ENCODE data around the gene MFSD1.
A peak's percentile ranks its signal among the peaks of the same experiment; 100 is the strongest.

MFSD1 gene, protein sequence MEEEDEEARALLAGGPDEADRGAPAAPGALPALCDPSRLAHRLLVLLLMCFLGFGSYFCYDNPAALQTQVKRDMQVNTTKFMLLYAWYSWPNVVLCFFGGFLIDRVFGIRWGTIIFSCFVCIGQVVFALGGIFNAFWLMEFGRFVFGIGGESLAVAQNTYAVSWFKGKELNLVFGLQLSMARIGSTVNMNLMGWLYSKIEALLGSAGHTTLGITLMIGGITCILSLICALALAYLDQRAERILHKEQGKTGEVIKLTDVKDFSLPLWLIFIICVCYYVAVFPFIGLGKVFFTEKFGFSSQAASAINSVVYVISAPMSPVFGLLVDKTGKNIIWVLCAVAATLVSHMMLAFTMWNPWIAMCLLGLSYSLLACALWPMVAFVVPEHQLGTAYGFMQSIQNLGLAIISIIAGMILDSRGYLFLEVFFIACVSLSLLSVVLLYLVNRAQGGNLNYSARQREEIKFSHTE

DNA sequence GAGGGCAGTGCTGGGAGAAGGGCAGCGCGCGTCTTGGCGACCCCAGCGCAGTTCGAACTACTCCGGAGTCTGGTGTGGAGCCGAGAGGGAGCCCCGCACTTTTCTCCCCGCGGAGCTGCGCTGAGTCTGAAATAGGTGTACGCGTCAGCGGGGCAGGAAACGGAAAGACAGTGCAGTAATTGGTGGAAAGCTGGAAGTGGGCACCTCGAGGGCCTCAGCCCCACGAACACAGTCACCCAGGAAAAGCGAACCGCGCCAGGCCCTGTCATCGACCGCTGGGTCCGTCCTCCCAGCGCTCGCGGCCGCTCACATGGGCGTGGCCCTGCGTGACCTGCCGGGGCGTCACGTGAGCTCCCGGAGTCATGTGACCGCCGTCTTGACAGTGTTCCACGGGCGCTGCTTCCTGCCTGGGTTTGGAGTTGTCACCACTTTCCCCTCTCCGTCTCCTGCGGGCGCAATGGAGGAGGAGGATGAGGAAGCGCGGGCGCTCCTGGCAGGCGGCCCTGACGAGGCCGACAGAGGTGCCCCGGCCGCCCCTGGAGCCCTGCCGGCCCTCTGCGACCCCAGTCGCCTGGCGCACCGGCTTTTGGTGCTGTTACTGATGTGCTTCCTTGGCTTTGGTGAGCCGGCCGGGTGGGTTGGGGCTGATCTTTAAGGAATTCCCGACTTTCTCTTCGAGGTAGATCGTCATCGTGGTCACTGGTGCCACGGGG is at the start of gene MFSD1:
Gene MFSD1, plus strand, starts transcription at position 359 of the 713 bp plus-strand sequence. Its CDS starts 99 bp downstream, at position 458.
- peak; percentile 98 for DNase-seq

DNA sequence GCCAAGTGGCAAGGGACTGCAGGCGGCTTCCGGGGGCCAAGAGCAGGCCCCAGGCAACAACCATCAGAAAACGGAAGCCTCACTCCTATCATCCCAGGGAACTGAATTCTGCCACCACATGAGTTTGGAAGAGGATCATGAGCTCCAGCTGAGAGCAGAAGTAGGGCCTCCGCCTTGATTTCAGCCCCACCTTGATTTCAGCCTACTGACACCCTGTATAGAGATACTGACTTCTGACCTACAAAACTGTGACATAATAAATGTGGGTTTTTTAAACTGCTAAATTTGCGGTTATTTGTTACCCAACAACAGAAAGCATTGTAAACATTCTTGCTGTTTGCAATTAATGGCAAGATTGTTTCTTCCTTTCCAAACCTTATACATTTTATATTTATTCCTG is 48.0 kb upstream of the MFSD1 start:
- no peak for DNase-seq

DNA sequence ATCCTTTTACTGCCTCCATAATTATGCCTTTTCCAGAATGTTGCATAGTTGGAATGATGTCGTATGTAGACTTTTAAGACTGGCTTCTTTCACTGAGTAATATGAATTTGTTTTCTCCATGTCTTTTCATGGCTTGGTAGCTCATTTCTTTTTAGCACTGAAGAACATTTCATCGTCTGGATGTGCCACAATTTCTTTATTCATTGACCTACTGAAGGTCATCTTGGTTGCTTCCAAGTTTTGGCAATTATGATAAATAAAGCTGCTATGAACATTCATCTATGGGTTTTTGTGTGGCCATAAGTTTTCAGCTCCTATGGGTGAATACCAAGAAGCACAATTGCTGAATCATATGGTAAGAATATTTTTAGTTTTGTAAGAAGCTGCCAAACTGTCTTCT is 46.4 kb upstream of the MFSD1 start:
- no peak for DNase-seq

DNA sequence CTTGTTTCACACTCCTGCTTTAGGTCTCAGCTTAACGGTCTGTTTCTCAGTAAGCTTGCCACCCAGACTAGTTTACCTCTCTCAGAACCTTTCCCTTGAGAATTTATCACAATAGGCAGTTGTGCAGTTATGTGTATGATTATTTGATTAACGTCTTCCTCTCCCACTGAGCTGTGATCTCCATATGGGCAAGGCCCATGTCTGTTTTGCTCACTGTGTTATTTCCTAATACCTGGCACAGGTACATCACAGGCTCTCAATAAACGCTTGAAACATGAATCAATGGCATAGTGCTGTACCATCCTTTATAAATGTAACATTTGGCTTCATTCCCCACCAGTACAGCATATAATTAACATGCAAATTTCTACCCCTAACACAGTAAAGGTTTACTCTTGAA is 40.5 kb upstream of the MFSD1 start:
- DNase-seq = no peak

DNA sequence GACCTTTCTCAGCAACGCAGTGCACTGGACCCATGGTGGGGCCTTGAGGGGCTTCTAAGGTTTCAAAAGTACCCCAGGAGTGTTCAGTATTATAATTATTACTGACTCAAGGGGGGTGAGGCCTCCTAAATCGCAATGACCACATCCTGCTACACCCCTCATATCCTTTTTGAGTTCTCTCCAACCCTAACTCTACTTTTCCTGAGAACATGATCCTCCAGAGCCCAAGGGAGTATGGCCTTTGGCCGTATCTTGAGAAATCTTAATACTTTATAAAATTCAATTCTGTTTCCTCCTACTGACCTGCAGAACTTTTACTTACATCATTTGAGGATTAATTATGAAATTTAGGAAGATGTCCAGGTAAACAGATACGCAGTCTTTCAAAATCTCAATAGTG is 39.2 kb upstream of the MFSD1 start:
- DNase-seq = no peak

DNA sequence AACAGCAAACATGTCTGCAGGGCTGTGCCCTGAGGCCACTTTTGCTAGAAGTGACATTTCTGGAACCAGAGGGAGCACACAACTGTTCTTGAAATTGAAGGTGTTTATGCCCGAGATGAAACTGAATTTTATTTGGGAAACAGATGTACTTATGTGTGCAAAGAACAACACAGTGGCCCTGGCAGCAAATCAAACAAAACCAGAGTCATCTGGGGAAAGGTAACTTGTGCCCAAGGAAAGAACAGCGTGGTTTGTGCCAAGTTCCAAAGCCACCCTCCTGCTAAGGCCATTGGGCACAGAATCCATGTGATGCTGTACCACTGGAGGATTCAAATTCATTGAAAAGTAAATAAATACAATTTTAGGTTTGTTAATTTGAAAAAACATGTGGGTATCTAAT is 38.4 kb upstream of the MFSD1 start:
- DNase-seq = no peak

DNA sequence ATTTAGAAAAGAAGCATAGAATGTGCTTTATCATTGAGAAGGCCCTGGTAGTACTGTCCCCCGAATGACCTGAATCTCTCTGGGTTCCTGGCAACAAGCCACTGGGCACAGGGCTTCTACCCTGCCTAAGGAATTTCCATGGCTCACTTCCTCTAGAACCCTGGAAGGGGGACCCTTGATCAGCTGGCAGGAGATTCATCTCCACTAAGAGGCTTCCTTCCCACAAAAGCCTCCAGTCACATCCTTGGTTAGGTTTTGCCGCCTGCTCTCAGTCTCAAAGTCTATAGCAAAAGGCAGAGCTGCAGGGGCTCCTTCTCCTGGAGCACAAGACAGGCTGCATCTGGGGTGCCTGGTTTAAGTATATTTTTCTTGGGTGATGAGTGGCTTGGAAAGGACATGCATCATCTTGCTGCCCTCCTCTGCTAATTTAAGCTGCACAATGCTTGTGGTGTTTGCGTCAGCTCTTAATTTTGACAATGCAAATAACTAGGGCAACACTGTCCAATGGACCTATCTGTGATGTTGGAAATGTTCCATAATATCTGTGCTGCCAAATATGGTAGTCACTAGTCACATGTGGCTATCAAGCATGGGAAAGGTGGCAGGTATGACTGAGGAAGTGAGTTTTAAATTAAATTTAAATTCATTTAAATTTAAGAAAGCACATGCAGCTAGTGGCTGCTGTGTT is 36.2 kb upstream of the MFSD1 start:
- no peak for DNase-seq

DNA sequence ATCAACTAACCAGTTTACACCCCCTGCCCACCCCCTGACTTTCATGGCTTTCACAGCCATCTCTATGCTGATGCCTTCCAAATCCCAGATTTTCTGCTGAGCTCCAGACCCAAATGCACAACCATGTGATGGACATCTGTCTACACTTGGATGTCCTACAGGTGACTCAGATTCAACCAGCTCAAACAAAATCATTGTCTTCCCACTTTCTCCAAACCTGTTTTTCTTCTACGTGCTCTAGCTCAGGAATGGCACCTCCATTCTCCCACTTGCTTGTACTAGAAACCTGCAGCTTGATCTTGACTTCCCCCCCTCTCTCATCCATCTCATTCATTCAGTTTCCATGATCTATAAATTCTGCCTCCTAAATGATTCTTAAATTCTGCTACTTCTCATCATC is 35.5 kb upstream of the MFSD1 start:
- DNase-seq = no peak

DNA sequence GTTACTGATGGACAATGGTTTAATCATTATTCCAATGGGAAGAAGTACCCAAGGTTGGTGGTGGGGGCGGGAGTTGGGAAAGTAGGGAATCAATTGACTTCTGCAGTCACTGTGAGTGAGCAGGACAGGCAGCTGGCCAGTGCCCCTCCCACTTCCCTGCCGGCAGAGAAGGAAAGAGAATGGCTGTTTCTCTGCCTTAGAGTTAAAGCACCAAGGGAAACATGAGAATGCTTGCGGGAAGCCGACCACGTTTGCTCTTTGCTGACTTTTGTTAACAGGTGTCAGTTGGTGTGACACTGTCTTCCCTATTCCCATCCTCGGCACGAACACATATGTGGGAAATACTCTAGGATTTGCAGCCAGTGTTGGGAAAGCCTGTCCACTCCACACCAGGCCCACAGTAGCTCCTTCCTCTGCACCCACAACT is 33.5 kb upstream of the MFSD1 start:
- no peak for DNase-seq

DNA sequence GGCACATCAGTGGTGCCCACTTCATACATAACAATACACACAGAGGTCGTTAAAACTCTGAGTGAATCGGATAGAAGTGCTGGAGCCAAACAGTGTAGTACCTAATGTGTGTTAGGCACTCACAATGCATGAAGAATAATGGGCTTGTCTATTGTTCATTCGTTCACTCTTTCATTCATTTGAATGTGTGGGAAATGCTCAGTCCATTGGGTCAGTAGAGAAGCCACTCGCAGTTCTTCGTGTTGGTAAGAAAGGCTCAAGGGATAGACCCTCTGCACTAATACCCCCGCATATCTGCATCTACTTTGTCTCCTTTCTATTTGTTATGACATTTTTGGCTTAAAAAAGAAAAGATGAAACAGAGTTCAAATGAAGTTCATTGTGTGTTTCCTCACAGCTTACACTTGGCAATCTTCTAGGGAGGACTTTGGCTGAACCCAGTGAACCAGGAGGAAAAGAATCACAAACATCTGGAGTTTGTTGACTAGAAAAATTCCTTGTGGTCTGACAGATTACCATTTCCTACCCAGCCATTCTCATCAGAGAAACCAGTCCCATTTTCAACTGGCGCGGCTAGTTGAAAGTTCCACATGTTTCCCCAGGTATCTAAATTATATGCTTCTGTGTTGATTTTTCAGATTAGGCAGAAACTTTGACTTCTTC is 32.8 kb upstream of the MFSD1 start:
- no peak for DNase-seq

DNA sequence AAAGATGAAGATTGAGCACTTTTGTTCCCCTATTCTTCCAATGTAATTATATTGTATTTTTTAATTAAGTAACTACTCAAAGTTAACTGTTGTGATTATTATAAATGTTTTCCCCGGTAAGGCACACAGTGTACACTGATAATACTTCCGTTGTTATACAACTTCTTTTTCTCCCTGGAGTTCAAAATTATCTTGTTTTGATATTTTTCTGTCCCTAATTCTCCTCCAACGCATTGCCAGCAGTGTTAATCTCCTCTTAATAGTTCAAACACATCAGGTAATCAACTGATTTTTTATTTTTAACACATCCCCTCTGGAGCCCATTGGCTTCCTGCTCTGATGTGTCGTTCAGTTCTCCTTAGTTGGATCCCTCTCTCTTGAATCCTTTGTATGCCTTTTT is 32.3 kb upstream of the MFSD1 start:
- no peak for DNase-seq

DNA sequence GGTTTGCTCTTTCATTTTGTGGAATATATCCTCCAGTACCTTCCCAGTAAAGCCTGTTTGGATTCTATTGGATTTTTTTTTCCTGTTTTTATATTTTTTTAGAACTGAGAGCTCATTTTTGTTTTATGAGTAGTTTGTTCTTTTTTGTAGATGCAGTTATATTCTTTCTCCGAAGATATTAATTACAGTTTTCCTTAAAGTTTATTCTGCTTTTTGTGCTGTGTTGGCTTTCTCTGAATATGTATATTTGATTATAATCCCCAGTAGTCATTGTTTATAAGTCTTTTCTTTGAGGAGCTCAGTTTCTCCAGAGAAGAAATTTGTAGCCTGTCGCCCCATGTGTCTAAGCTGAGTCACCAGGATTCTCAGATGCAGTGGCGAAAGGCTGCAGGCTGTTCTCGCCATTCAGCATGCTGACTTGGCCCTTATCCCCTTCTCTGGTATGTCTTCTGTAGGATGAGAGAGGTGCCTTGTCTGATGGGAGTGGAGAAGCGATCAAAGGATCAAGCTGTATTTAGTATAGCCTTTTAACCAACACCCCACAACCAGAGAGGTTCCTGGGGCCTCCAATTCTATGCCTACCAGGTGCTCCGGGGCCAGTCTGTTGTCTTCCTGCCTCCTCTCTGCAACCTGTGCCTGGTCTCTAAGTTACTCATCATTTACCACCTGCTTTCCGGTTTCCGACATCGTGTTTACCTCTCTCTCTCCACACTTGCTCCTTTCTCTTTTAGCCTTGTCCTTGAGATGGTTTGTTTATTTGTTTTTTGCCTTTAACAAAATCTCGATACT is 31.7 kb upstream of the MFSD1 start:
- DNase-seq = no peak

DNA sequence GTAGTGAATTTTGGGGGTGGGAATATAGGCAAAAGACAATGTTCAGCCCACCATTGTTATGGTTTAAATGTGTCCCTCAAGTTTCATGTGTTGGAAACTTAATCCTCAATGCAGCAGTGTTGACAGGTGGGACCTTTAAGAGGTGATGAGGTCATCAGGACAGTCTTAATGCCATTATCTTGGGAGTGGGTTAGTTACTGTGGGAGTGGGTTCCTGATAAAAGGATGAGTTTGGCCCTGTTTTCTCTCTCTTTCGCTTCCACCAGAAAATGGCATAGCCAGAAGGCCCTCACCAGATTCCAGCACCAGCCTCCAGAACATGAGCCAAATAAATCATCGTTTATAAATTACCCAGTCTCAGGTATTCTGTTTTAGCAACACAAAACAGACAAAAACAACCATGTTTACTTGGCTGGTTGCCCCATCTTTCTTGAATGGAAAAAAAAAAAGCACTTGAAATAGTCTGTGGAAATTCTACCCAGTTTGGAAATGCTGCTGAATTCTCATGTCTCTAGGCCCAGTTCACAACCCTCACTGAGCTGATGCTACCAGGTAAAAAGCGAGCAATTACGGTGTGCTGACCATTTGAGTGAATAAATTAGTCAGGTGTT is 31.0 kb upstream of the MFSD1 start:
- no peak for DNase-seq

DNA sequence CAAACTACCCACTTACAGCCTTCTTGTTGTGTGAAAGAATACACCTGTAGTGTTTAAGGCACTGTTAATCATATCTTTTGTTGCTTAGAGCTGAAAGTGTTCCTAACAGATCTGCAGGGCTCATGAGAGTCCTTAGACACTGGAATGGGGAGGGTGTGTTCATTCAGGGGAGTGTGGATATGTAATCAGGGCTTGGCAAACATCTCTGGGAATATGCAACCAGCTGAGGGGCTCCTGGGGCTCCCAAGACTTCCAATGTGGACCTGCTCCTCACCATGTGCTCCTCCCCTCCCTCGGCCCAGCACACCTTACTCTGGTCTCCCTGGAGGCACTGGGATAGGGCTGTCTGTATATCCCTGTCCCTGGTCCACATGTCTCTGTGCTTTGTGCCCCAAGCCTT is 30.3 kb upstream of the MFSD1 start:
- no peak for DNase-seq

DNA sequence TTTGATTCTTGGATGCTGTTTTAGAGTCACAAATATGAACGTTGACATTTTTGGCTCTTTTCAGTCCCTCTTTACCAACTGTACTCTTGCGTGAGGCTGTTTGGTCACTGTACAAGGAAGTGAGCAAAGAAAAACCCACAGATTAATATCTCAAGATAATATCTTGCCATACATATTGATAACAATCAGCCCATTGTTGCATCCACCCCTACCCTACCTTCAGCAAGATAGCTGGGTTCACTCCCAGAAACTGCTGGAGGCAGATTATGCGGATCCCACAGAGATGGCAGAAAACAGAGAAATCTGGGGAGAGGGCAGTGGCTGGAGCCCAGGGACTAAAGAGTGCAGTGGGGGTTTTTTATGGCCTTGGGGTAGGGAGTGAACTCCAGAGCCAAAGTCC is 29.9 kb upstream of the MFSD1 start:
- DNase-seq = no peak

DNA sequence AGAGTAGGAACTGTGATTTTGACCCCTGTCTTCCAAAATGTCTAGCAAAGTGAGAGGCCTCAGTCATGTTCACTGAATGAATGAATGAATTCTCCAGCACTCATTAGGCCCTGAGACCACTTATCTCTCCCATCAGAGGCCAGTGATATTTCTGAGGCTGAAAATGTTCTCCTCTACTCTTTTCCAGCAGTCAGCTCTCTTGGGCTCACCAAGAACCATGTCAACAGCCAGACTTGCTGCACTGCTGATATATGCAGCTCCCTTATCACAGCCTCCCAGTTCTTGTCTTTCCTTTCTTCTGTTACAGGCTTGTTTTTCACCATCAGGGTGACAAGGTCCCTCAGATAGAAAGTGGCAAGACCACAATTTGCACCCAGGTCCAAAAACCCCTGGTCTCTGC is 28.7 kb upstream of the MFSD1 start:
- DNase-seq = no peak

DNA sequence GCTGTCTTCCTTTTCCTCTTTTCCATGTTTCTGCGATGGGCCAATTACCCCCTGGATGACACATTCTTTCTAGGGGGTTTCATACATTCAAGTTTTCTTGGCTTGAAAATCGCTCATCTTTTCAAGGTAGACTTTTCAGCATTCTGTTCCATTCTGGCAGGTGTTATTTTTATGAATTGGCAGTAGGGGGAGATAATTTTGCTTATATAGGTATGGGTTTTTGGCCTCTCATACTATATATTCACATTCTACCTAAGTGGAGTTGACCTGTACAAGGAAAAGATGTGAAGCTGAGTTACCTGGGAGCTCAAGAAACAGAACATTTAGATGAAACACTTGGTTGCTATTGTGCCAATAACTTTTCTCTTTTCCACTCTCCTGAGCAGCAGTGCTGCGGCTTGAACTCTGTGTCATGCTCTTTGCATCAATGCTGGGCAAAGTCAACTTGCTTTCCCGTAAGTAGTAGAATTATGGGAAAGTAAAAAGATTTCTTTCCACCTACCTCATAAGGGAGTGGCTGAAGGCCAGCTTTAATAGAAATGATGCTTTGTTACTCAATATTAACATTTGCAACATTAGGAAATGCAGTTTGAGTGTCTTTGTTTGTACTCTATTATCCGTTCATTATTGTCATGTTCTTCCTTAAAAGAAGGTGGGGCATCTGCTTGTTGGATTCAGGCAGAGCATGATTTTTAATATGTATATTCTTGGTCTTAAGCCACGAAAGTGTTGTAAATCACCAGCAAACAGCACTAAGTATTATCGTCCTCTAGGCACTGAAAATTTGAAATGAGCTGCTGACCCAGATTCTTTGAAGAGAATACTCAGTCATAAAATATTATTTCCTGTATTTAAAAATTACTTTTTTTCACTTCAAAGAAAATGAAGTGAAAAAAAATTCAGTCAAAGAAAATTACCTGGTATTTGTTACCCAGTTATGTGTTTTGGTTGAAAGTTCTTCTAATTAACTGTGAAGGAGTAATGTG is 27.7 kb upstream of the MFSD1 start:
- no peak for DNase-seq

DNA sequence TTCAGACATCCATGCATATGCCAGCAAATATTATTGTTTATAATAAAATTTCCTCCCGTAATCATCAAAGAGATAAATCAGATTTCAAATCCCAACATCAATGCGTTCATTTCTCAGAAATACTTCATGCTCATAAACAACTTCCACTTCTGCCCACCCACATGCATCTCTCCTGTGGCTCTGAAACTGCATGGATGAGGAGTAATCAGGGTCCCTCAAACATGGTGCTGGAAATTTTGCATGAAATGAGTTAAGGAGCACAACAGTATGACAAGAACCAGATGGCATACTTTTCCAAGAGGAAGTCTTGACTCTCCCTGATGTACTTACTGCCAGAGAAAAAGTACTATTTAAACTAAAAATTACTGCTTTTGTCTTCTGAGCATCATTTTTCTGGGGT is 26.9 kb upstream of the MFSD1 start:
- no peak for DNase-seq

DNA sequence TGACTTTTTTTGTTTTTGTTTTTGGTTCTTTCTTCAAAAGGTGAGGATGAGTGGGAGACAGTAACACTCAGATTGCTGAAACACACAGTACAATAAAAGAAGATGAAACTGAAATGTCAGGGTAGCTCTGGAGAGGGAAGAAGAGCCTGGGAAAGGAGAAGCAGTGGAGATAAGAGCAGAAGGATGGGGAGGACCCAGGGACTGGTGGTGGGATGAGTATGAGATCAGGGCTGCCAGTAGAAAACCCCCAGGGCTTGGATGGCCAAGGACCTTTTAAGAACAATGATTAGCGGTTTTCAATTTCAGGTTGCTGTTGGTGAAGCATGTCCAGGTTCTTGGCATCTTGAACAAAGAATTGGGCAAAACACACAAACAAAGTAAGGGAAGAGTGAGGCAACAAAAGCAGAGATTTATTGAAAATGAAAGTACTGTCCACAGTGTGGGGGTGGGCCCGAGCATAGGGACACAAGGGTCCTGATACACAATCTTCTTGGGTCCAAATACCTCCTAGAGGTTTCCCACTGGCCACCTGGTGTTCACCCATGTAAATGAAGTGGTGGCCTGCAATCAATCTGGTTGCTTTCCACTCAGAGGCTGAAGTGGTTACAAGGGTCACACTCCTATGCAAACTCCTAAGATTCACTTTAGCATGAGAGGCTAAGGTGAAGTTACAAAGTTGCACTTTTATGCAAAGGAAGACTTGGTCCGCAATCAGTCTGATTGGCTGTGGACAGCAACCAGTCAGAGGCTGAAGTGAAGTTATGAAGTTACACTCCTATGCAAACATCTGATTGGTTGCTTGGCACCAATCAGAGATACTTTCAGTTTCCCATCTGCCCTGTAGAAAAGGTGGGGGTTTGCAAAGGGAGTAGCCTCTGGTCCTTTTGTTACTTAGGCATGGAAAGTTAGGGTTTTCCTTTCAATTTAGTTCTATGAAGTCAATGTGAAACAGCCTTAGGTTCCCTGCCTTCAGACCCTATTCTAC is 26.1 kb upstream of the MFSD1 start:
- no peak for DNase-seq

All from RPMI8226 (cell line).